Loucy (cell line): Measurements from ENCODE around the gene PDYN.

Experiments used
- H2AFZ ChIP-seq: fragments of 200-600 bp; sonication (generic); 2 replicates; pipeline ENCODE4 v1.6.0; 2016; ENCODE audit warnings: antibody characterized with exemption, mild to moderate bottlenecking, low read length, moderate library complexity
- H3F3A ChIP-seq: fragments of 200-600 bp; 2 replicates; pipeline ENCODE4 v1.6.0; 2016; ENCODE audit warnings: antibody characterized with exemption, low read depth, mild to moderate bottlenecking
- H3K27me3 ChIP-seq: fragments of 200-600 bp; sonication (generic); 2 replicates; pipeline ENCODE4 v1.6.1; 2014; ENCODE audit warnings: low read length, mild to moderate bottlenecking; ENCODE audit not compliant: insufficient read depth, poor library complexity, severe bottlenecking
- H3K36me3 ChIP-seq: fragments of 200-600 bp; sonication (generic); 2 replicates; pipeline ENCODE4 v1.6.1; 2016; ENCODE audit warnings: low read length; ENCODE audit not compliant: insufficient read depth
- H3K4me1 ChIP-seq: fragments of 200-600 bp; sonication (generic); 2 replicates; pipeline ENCODE4 v1.5.1; 2014; ENCODE audit warnings: low read length, mild to moderate bottlenecking; ENCODE audit not compliant: insufficient read depth, poor library complexity, severe bottlenecking
- H3K4me2 ChIP-seq: fragments of 200-600 bp; sonication (generic); 2 replicates; pipeline ENCODE4 v1.6.0; 2014; ENCODE audit warnings: antibody characterized with exemption, low read length, low read depth, mild to moderate bottlenecking; ENCODE audit not compliant: poor library complexity, severe bottlenecking
- H3K4me3 ChIP-seq: fragments of 200-600 bp; sonication (generic); 2 replicates; pipeline ENCODE4 v1.5.1; 2014; ENCODE audit warnings: low read length, mild to moderate bottlenecking, mixed read lengths; ENCODE audit not compliant: poor library complexity, severe bottlenecking
- H3K79me2 ChIP-seq: fragments of 200-600 bp; sonication (generic); 2 replicates; pipeline ENCODE4 v1.6.1; 2014; ENCODE audit warnings: low read length; ENCODE audit not compliant: insufficient read depth
- H3K9ac ChIP-seq: fragments of 200-600 bp; sonication (generic); 2 replicates; pipeline ENCODE4 v1.6.0; 2014; ENCODE audit warnings: mild to moderate bottlenecking, low read depth, low read length, moderate library complexity; ENCODE audit not compliant: poor library complexity, severe bottlenecking
- H3K9me2 ChIP-seq: fragments of 200-600 bp; sonication (generic); replicated peaks from 2 replicates; pipeline ENCODE4 v1.6.1; 2016; ENCODE audit warnings: low read depth, low read length, mixed read lengths
- H3K9me3 ChIP-seq: fragments of 200-600 bp; sonication (generic); 2 replicates; pipeline ENCODE4 v1.6.1; 2014; ENCODE audit warnings: mild to moderate bottlenecking, antibody characterized with exemption, low read length, low read depth; ENCODE audit not compliant: insufficient read depth
- H4K20me1 ChIP-seq: fragments of 200-600 bp; sonication (generic); 2 replicates; pipeline ENCODE4 v1.6.0; 2014; ENCODE audit warnings: antibody characterized with exemption, low read length, mild to moderate bottlenecking; ENCODE audit not compliant: insufficient read depth, poor library complexity, severe bottlenecking
- EZH2phosphoT487 ChIP-seq: fragments of 200-600 bp; IDR thresholded peaks from 2 replicates; pipeline ENCODE4 v1.6.1; 2018; ENCODE audit warnings: antibody characterized with exemption, mild to moderate bottlenecking, moderate library complexity, borderline replicate concordance
- TF ChIP-seq, protein P1 (sequence below): fragments of 200-600 bp; sonication (generic); conservative IDR thresholded peaks from 2 replicates; pipeline ENCODE4 v1.5.1; 2014; ENCODE audit warnings: mild to moderate bottlenecking, antibody characterized with exemption, low read length

The PDYN gene

DNA sequence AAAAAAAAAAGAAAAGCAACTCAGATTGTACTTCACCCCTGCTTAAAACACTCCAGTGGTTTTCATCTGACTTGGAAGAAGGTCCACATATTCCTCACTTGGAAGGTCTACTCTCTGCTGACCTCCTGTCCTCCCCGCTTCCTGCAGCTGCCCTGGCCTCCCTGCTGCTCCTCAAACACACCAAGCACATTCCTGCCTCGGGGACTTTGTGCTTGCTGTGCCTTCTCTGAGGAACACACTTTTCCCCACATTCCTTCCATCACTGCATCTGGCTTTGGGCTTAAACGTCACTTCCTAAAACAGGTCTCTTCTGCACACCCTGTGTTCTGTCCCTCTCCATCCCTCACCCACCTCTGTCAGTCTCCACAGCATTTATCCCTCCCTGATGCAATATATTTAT is 4.9 kb upstream of the PDYN start:
- H3K9me2 ChIP-seq: no peaks in the 10 kb centered on the region
- no peaks in the 10 kb centered on the region for H3K79me2 ChIP-seq
- no peak overlapping the region for H3K4me3 ChIP-seq
- H3K9ac ChIP-seq: no peak overlapping the region
- no peaks in the 10 kb centered on the region for H3K27me3 ChIP-seq
- H3F3A ChIP-seq: no peaks in the 10 kb centered on the region
- no peaks in the 10 kb centered on the region for H3K9me3 ChIP-seq
- TF ChIP-seq EZH2phosphoT487: no peak
- TF ChIP-seq, protein P1, sequence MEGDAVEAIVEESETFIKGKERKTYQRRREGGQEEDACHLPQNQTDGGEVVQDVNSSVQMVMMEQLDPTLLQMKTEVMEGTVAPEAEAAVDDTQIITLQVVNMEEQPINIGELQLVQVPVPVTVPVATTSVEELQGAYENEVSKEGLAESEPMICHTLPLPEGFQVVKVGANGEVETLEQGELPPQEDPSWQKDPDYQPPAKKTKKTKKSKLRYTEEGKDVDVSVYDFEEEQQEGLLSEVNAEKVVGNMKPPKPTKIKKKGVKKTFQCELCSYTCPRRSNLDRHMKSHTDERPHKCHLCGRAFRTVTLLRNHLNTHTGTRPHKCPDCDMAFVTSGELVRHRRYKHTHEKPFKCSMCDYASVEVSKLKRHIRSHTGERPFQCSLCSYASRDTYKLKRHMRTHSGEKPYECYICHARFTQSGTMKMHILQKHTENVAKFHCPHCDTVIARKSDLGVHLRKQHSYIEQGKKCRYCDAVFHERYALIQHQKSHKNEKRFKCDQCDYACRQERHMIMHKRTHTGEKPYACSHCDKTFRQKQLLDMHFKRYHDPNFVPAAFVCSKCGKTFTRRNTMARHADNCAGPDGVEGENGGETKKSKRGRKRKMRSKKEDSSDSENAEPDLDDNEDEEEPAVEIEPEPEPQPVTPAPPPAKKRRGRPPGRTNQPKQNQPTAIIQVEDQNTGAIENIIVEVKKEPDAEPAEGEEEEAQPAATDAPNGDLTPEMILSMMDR: no peak
- no peaks in the 10 kb centered on the region for H3K4me1 ChIP-seq
- H2AFZ ChIP-seq: no peak overlapping the region
- no peaks in the 10 kb centered on the region for H4K20me1 ChIP-seq
- H3K36me3 ChIP-seq: no peaks in the 10 kb centered on the region
- H3K4me2 ChIP-seq: no peak overlapping the region

DNA sequence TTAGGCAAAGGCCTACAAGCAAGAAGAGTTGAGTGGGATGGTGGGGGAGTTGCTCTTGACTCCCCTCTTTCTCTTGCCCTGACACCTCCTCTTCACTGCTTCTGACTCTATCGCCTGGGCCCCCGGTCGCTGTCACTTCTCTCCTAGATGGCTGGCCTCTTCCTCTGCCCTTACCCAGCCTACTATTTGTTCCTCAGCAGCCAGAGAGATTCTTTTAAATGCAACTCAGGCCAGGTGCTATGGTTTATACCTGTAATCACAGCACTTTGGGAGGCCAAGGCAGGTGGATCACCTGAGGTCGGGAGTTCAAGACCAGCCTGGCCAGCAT is 4.3 kb upstream of the PDYN start:
- no peaks in the 10 kb centered on the region for H3K36me3 ChIP-seq
- H3K9me2 ChIP-seq: no peaks in the 10 kb centered on the region
- no peaks in the 10 kb centered on the region for H3F3A ChIP-seq
- no peaks in the 10 kb centered on the region for H3K4me1 ChIP-seq
- no peak overlapping the region for H3K4me3 ChIP-seq
- no peak overlapping the region for H3K4me2 ChIP-seq
- H3K9me3 ChIP-seq: no peaks in the 10 kb centered on the region
- no peaks in the 10 kb centered on the region for H3K79me2 ChIP-seq
- TF ChIP-seq, protein P1: no peak
- TF ChIP-seq EZH2phosphoT487: no peak
- no peaks in the 10 kb centered on the region for H4K20me1 ChIP-seq
- no peak overlapping the region for H2AFZ ChIP-seq
- no peaks in the 10 kb centered on the region for H3K27me3 ChIP-seq
- H3K9ac ChIP-seq: no peak overlapping the region

DNA sequence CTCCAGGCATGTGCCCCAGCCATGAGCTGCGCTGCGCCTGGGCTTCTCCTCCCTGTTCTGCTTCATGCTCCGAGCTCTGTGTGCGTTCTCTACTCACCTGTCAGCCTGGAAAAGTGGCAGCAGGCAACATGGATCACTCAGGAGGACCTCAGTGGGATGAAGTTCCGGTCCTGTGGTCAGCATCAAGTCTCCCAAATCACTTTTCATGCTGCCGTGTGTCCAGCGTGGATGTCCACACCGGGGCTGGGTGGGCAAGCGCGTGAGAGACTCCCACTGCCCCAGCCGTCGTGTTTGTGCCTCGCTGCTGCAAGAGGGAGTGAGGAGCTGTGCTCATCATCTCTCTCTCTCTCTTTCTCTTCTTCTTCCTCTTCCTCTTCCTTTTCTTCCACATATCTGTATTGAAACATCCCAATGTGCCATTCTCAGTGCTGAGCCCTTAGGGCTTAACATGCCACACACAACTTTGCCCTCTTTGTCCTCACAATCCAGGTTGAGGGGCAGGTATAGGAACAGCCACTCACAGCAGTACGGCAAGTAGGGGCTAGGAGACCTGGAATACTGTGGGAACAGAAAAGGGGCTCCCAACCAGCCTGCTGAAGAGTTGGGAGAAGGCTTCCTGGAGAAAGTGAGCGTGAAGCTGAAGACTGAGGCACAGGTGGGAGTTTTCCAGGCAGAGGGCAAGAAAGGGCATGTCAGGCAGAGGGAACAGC is 3.8 kb upstream of the PDYN start:
- Histone ChIP-seq H3K27me3 (no peaks in the 10 kb centered on the region), H3K4me1 (no peaks in the 10 kb centered on the region), H4K20me1 (no peaks in the 10 kb centered on the region), H3K9ac (no peak overlapping the region), H3K9me2 (no peaks in the 10 kb centered on the region), H3K79me2 (no peaks in the 10 kb centered on the region), H3K4me3 (no peak overlapping the region), H3K9me3 (no peaks in the 10 kb centered on the region), H3K36me3 (no peaks in the 10 kb centered on the region), H3K4me2 (no peak overlapping the region), H3F3A (no peaks in the 10 kb centered on the region), H2AFZ (no peak overlapping the region)
- TF ChIP-seq, protein P1: no peak
- TF ChIP-seq EZH2phosphoT487: no peak
